ENCODE results near the gene SOSTDC1.
A peak's percentile ranks its signal among the peaks of the same experiment; 100 is the strongest.
"Not testable (repeated sequence)": the region's sequence is repeated elsewhere in the genome, so short reads cannot be mapped to it uniquely, and the experiment has no call there.

SOSTDC1 gene

GRCh38 chr7:16460789-16461493 is 4.6 kb downstream of the SOSTDC1 start:
- DNase-seq = no peak

GRCh38 chr7:16456303-16456702 is 9.2 kb downstream of the SOSTDC1 start:
- not testable (repeated sequence) for DNase-seq

- DNase-seq = no peak
Observed at GRCh38 chr7:16455591-16455990, 9.9 kb downstream of the SOSTDC1 start.

- no peak for DNase-seq
Observed at GRCh38 chr7:16450366-16450765, 15.2 kb downstream of the SOSTDC1 start.

GRCh38 chr7:16447876-16448275 is 17.7 kb downstream of the SOSTDC1 start:
- DNase-seq = no peak

- DNase-seq = no peak
Observed at GRCh38 chr7:16446508-16446907, 19.0 kb downstream of the SOSTDC1 start.

- DNase-seq = not testable (repeated sequence)
Observed at GRCh38 chr7:16443871-16444270, 21.7 kb downstream of the SOSTDC1 start.

- no peak for DNase-seq
Observed at GRCh38 chr7:16438988-16439387, 26.6 kb downstream of the SOSTDC1 start.

- DNase-seq = no peak
Observed at GRCh38 chr7:16436306-16436705, 29.2 kb downstream of the SOSTDC1 start.

- DNase-seq = no peak
Observed at GRCh38 chr7:16433568-16434122, 31.9 kb downstream of the SOSTDC1 start.

- no peak for DNase-seq
Observed at GRCh38 chr7:16432425-16432731, 33.2 kb downstream of the SOSTDC1 start.

GRCh38 chr7:16431646-16432424 is 33.7 kb downstream of the SOSTDC1 start:
- no peak for DNase-seq

- DNase-seq = no peak
Observed at GRCh38 chr7:16430133-16430532, 35.4 kb downstream of the SOSTDC1 start.

- no peak for DNase-seq
Observed at GRCh38 chr7:16428672-16429071, 36.9 kb downstream of the SOSTDC1 start.

GRCh38 chr7:16428182-16428581 is 37.4 kb downstream of the SOSTDC1 start:
- no peak for DNase-seq

- no peak for DNase-seq
Observed at GRCh38 chr7:16423761-16424160, 41.8 kb downstream of the SOSTDC1 start.

GRCh38 chr7:16422917-16423316 is 42.6 kb downstream of the SOSTDC1 start:
- DNase-seq = no peak

- no peak for DNase-seq
Observed at GRCh38 chr7:16422103-16422435, 43.5 kb downstream of the SOSTDC1 start.

- DNase-seq = no peak
Observed at GRCh38 chr7:16421333-16422102, 44.0 kb downstream of the SOSTDC1 start, which contains the start of gene CRPPA. TSS of gene CRPPA (minus strand) at chr7:16421538. CDS start at chr7:16421322, 216 bp downstream.

- DNase-seq = peak; percentile 69
Observed at GRCh38 chr7:16420649-16421332, 44.7 kb downstream of the SOSTDC1 start.

- no peak for DNase-seq
Observed at GRCh38 chr7:16420329-16420648, 45.2 kb downstream of the SOSTDC1 start.

- DNase-seq = no peak
Observed at GRCh38 chr7:16419859-16420258, 45.7 kb downstream of the SOSTDC1 start.

- DNase-seq = no peak
Observed at GRCh38 chr7:16419126-16419525, 46.4 kb downstream of the SOSTDC1 start.

Data from stimulated activated naive CD4-positive, alpha-beta T cell treated with Interleukin-2 at 50 U/mL for 16 hours (primary cell).